Astrocyte of the cerebellum (primary cell): ENCODE results near the gene SNRPN.
"Not testable (repeated sequence)": the region's sequence is repeated elsewhere in the genome, so short reads cannot be mapped to it uniquely, and the experiment has no call there.

Experiments used
- DNase-seq: peaks from one replicate; pipeline ENCODE4 v3.0.0-alpha.2; 2011; ENCODE audit warnings: low read depth
- H3K4me3 ChIP-seq: 2 replicates; pipeline ENCODE4 v1.5.1; 2011; ENCODE audit warnings: mild to moderate bottlenecking, low read depth, low read length, moderate library complexity
- CTCF ChIP-seq: IDR thresholded peaks from 2 replicates; pipeline ENCODE4 v1.5.1; 2012; ENCODE audit warnings: low read length, low read depth, moderate library complexity, mild to moderate bottlenecking; ENCODE audit errors: missing control alignments
- in situ Hi-C: cut with HindIII; loops from 2 replicates; pipeline ENCODE4 v1.10.0; 2017; ENCODE audit warnings: low sequenced_read_pairs

Gene SNRPN

GRCh38 chr15:24933716-24934115 is 21.1 kb upstream of the SNRPN start:
- in situ Hi-C loops: no loop called here
- DNase-seq: no peak
- H3K4me3 ChIP-seq: no peak overlapping the region
- TF ChIP-seq CTCF: no peak

- DNase-seq, H3K4me3 ChIP-seq, in situ Hi-C loops: not testable (repeated sequence)
Observed at GRCh38 chr15:24938224-24938623, 16.6 kb upstream of the SNRPN start.

GRCh38 chr15:24940236-24940635 is 14.6 kb upstream of the SNRPN start:
- in situ Hi-C loops: no loop called here
- H3K4me3 ChIP-seq: no peak overlapping the region
- TF ChIP-seq CTCF: no peak
- no peak for DNase-seq

- no peak for TF ChIP-seq CTCF
- H3K4me3 ChIP-seq: no peak overlapping the region
- DNase-seq: no peak
- in situ Hi-C loops: no loop called here
Observed at GRCh38 chr15:24943361-24943760, 11.4 kb upstream of the SNRPN start.

- TF ChIP-seq CTCF: no peak
- DNase-seq: no peak
- H3K4me3 ChIP-seq: no peak overlapping the region
- in situ Hi-C loops: no loop called here
Observed at GRCh38 chr15:24944954-24945353, 9.8 kb upstream of the SNRPN start.

GRCh38 chr15:24945711-24946110 is 9.1 kb upstream of the SNRPN start:
- no peak overlapping the region for H3K4me3 ChIP-seq
- DNase-seq: no peak
- in situ Hi-C loops: no loop called here
- no peak for TF ChIP-seq CTCF

- H3K4me3 ChIP-seq: no peak overlapping the region
- DNase-seq: no peak
- TF ChIP-seq CTCF: no peak
- in situ Hi-C loops: no loop called here
Observed at GRCh38 chr15:24948495-24948894, 6.3 kb upstream of the SNRPN start.
